GM15510 (cell line): ENCODE data around the gene STK4.

Source experiments
- POLR2A ChIP-seq: IDR thresholded peaks from 3 replicates; pipeline ENCODE4 v1.6.1; 2011; ENCODE audit warnings: borderline replicate concordance; ENCODE audit not compliant: insufficient read length; ENCODE audit errors: extremely low read depth

STK4 gene

DNA sequence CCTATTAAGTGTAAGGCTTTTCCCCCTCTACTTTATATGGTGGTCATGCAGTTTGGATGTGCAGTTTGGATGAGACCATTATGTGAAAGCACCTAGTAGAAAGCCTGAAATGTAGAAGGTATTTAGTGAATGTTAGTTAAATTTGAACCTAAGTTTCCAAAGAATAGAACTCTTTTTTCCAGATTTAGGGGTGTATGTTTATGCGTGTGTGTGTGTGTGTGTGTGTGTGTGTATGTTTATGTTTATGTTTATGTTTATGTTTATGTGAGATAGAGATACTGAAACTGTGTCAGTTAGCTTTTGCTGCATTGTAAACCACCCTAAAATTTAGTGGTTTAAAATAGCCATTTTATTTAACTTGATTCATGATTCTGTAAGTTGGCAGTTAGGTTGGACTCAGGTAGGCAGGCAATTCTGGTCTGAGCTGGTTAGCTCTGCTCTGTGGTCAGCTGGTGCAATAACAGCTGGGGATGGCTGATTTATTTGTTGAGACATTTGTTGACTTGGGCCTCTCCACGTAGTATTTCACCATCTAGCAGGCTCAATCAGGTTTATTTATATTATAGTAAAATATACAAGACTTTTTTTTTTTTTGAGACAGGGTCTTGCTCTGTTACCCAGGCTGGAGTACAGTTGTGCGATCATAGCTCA, 54.0 kb downstream of the STK4 start:
- no peak for TF ChIP-seq POLR2A

DNA sequence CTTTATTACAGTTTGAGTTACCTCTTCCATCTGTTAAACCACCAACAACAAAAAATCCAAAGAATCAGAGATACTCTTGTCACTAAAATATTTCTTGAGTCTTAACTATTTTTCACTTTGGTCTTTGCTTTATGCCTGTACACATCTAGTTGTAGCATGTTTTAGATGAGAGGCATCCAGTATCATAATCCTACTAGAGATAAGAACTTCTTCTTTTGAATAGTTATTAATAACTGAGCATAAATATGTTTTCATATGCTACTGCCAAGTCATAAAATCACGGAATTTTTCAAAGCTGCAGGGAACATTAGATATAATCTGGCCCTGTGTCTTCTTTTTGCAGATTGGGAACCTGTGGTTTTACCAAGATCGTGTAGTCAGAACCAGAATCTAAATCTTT, 55.3 kb downstream of the STK4 start:
- TF ChIP-seq POLR2A = no peak

DNA sequence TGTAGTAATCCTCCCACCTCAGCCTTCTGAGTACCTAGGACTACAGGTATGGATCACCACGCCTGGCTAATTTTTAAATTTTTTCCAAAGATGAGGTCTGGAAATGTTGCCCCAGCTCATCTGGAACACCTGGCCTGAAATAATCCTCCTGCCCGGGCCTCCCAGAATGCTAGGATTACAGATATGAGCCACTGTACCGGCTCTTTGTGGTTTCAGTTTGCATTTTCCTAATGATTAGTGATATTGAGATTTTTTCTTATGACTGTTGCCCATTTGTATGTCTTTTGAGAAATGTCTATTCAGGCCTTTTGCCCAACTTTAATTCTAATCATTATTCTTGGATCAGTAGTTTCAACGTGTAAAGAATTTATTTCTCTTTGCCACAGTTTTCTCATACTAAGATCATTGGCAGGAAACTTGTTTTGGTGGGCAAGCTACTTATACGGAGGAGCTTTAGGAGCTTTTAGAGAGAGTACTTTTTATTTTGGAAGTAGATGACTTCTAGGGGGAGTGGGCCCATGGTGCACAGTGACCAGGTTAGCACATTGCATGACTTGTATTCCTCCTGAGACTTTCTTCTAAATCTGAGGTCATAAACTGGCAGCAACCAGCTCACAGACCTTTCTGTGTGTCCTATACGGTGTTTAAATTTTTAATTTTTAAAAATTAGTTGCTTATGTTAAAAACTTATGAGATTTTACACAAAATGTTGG, 62.3 kb downstream of the STK4 start:
- TF ChIP-seq POLR2A = no peak

DNA sequence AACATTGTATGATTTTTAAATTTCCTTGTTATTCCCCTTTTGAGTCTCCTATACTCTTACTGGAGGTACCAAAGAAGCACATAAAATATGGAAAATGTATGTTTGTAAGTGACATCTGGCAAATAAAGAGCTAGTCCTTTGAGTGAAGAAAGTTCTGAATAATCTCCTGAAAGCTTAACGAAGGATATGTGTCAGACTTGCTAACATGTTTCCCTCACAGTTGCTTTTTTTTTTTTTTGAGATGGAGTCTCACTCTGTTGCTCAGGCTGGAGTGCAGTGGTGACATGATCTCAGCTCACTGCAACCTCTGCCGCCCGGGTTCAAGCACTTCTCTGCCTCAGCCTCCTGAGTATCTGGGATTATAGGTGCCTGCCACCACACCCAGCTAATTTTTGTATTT, 63.6 kb downstream of the STK4 start:
- no peak for TF ChIP-seq POLR2A

DNA sequence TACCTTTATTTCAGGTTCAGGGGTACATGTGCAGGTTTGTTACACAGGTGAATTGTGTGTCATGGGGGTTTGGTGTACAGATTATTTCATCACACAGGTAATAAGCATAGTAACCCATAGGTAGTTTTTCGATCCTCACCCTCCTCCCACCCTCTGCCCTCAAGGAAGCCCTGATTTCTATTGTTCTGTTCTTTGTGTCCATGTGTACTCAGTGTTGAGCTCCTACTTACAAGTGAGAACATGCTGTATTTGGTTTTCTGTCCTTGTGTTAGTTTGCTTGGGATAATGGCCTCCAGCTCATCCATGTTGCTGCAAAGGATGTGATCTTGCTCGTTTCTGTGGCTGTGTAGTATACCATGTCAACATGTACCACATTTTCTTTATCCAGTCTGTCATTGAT, 66.0 kb downstream of the STK4 start:
- TF ChIP-seq POLR2A = no peak

DNA sequence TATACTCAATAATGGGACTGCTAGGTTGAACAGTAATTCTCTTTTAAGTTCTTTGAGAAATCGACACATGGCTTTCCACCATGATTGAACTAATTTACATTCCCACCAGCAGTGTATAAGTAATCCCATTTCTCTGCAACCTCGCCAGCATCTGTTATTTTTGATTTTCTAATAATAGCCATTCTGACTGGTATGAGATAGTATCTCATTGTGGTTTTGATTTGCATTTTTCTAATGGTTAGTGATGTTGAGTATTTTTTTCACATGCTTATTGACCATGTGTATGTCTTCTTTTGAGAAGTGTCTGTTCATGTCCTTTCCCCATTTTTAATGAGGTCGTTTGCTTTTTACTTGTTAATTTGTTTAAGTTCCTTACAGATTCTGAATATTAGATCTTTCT, 66.5 kb downstream of the STK4 start:
- TF ChIP-seq POLR2A = no peak

DNA sequence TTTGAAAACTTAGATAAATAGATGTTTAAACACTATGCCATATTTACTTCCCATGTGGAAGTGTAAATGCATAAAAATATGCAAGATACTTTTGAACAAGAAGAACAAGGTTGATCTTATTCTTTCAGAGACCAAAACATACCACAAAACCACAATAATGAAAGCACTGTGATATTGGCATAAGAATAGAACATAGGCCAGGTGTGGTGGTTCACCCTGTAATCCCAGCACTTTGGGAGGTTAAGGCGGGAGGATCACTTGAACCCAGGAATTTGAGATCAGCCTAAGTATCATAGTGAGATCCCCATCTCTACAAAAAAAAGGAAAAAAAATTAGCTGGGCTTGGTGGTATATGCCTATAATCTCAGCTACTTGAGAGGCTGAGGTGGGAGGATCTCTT, 68.1 kb downstream of the STK4 start:
- TF ChIP-seq POLR2A = no peak

DNA sequence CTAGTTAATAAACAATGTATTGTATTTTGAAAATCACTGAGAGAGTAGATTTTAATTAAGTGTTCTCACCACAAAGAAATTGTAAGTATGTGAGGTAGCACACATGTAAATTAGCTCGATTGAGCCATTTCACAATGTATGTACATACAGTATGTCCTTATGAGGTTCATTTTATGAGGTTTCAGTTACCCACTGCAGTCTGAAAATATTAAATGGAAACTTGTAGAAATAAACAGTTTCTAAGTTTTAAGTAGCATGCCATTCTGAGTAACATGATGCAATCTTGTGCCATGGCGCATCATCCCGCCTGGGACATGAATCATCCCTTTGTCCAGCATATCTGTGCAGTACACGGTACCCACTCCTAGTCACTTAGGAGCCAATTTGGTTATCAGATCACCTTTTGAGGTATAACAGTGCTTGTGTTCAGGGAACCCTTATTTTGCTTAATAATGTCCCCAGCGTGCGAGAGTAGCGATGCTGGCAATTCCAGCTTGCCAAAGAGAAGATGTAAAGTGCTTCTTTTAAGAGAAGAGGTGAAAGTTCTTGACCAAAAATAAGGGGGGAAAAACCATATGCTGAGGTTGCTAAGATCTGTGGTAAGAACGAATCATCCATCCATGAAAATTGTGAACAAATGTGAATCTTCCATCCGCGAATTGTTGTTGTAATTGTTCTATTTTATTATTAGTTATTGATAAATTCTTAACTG, 69.9 kb downstream of the STK4 start:
- TF ChIP-seq POLR2A = no peak

DNA sequence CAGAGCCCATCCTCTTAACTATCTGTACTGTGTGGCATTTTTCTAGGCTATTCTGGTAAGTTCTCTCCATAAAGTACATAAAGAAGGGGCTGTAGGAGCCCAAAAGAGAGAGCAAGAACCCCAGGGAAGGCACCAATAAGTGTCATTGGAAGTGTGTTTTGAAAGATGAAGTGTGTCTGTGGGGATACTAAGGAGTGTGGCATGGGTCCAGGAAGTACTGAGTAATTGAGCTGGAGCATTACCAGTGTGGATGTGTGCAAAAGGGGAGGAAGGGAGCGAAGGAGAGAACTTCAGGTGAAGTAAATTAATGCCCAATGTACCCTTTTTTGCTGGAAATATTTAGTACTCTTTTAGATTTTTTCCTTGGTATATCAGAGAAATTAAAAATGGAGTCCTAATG, 70.7 kb downstream of the STK4 start:
- TF ChIP-seq POLR2A = no peak

DNA sequence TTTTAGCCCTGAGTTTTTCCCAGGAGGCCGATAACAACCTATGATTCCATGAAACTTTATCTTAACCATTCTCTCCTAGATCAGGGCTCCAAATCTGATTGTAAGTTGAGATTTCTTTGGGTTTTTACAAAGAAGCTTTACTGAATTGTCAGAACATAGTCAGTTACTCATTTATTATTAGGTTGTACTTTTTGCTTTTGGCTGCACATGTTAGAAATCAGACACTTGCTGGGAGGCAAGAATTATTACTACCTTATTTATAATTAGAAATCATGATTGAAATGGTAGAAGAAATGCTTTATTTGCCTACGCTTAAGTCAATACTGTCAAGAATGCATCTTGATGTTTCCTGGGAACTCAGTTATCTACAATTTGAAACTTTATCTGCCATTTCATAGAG, 71.3 kb downstream of the STK4 start:
- TF ChIP-seq POLR2A = no peak

DNA sequence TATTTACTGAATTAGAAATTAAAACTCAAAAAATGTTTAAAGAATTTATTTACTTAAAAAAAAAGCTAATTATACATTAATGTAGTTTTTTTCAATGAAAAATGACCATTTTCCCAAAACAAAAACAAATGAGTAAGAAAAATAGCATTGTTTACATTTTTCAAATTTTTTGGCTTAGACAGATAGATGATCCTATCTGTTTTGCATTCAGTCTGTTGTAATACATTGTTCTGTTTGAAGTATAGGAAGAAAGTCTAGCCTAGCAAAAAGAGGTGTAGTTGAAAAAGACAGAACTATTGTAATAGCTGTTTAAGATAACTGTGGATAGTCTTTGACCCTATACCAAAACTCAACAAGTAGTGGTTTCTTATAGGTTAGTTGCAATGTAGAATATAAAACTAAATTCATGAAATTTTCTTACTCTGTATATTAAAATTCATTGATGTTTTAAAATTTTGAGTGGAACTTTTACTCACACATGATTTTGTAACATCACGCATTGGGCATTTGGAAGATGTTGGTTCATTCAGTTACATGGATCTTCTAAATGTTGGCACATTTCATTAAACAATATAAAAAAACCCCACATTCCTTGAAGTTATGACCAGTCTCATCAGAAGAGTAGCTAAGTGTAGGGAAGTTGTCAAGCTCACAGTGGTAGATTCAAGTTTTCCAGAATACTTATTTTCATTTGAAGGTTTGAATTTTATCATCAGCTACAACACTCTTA, 72.6 kb downstream of the STK4 start:
- no peak for TF ChIP-seq POLR2A

DNA sequence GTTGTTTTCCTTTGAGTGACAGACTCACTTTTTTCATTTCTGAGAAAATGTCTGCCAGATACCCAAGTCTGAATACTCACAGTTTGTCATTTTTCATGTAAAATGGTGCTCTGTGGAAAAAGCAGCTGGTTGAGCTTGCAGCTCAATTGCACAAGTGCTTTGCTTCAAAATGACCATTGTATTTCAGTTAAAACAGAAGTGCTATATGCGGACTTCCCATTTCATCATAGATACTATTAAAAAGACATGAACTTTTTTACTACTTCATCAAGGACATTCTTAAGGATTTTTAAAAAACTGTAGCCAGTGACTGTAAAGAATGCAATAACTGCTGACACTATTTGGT, 73.1 kb downstream of the STK4 start:
- TF ChIP-seq POLR2A = no peak

DNA sequence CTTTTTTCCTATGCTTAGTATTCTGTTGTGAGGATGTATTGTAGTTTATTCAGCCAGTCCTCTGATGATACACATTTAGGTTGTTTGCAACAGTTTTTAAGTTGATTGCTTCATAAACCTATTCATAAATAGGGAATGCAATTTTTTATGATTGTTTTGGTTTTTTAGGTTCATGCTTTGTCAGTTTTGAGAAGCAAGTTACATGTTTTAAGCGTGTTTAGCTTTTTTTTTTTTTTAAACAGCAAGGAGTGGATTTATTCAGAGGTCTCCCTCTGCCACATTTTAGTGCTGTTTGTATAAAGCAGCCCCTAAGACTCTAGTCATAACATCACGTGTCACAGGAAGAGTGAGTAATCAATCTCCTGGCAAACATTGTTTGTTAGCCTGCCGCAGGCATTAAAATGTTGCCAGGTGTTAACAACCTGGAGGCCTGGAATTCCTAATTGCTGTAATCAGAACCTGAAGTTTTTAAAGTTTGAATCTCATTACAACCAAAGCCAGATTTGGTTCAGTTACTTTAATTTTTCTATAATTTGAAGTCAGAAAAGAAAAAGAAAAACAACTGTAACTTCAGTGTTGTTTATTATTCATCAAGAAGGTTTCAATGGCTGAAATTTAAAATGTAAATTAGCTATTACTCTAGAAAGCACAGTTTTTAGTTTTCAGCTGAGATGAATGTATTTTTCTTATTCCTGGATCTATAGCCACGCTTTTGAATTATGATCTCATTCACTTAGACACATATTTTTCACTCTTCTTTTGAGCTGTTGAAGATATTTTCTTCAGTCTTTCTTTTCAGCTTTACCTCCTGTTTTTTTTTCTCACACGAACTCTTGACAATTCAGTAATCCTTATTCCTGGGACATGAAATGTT, 75.4 kb downstream of the STK4 start:
- TF ChIP-seq POLR2A = no peak

DNA sequence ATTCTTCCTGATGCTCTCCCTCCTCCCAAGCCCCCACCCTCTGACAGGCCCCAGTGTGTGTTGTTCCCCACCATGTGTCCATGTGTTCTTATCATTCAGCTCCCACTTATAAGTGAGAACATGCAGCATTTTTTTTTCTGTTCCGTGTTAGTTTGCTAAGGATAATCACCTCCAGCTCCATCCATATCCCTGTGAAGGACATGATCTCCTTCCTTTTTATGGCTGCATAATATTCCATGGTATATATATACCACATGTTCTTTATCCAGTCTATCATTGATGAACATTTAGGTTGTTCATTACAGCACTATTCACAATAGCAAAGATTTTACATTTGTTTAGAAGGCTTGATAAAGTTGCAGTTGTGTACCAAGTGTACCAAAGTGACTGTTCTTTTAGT, 76.7 kb downstream of the STK4 start:
- TF ChIP-seq POLR2A = no peak
